ENCODE data around the gene GFOD2. TPM values are rescaled to one million over a fixed set of nuclear protein-coding genes. Genes with fewer than 3 reads are reported as not detected.

The GFOD2 gene
- total RNA-seq, 1 donor from 2014 or later: 18.2 TPM

- H3K27ac ChIP-seq: no peak overlapping the region
- intact Hi-C loops (cut with DNase I): loop anchor here (10.0 kb wide), 1 partner anchor 252 kb away; no protein-coding TSS in a partner anchor
- no peak overlapping the region for H3K4me3 ChIP-seq
- H3K4me1 ChIP-seq: peaks cover 34% of the 10 kb centered on the region
- no peaks in the 10 kb centered on the region for H3K9me3 ChIP-seq
- H3K36me3 ChIP-seq: no peaks in the 10 kb centered on the region
- peak; percentile 21 for ATAC-seq
- no peaks in the 10 kb centered on the region for H3K27me3 ChIP-seq
- TF ChIP-seq CTCF (IDR thresholded peaks at IDR 0.05): no peak
- DNase-seq: peak; percentile 84
Observed at GRCh38 chr16:67672306-67672705, 46.8 kb downstream of the GFOD2 start.

GRCh38 chr16:67669499-67670101 is 49.5 kb downstream of the GFOD2 start:
- Histone ChIP-seq H3K36me3 (no peaks in the 10 kb centered on the region), H3K4me3 (no peak overlapping the region), H3K27ac (no peak overlapping the region), H3K4me1 (peaks cover 39% of the 10 kb centered on the region), H3K9me3 (no peaks in the 10 kb centered on the region), H3K27me3 (no peaks in the 10 kb centered on the region)
- TF ChIP-seq CTCF (IDR thresholded peaks at IDR 0.05): no peak
- no peak for ATAC-seq
- no peak for DNase-seq
- intact Hi-C loops (cut with DNase I): loop anchor here (10.0 kb wide), 2 partner anchors 105 to 255 kb away; partner anchors contain the start of gene CTCF

GRCh38 chr16:67668495-67669157 is 50.5 kb downstream of the GFOD2 start:
- DNase-seq (no peak), ATAC-seq (no peak)
- no peaks in the 10 kb centered on the region for H3K27me3 ChIP-seq
- no peaks in the 10 kb centered on the region for H3K9me3 ChIP-seq
- peaks cover 30% of the 10 kb centered on the region for H3K4me1 ChIP-seq
- H3K27ac ChIP-seq: peak overlapping the region; percentile 89
- TF ChIP-seq CTCF (IDR thresholded peaks at IDR 0.05): no peak
- H3K36me3 ChIP-seq: no peaks in the 10 kb centered on the region
- no peak overlapping the region for H3K4me3 ChIP-seq
- intact Hi-C loops (cut with DNase I): loop anchor here (10.0 kb wide), 1 partner anchor 104 kb away; the partner anchor contains the start of gene CTCF

- intact Hi-C loops (cut with DNase I): loop anchor here (10.0 kb wide), 1 partner anchor 103 kb away; the partner anchor contains the start of gene CTCF
- Histone ChIP-seq H3K27ac (peak overlapping the region; percentile 89), H3K4me1 (peaks cover 23% of the 10 kb centered on the region), H3K36me3 (peaks cover 3% of the 10 kb centered on the region), H3K4me3 (peak overlapping the region; percentile 76), H3K27me3 (no peaks in the 10 kb centered on the region), H3K9me3 (no peaks in the 10 kb centered on the region)
- peak; percentile 80 for ATAC-seq
- peak; percentile 78 for TF ChIP-seq CTCF (IDR thresholded peaks at IDR 0.05)
- DNase-seq: peak; percentile 87
Observed at GRCh38 chr16:67667817-67668494, 51.2 kb downstream of the GFOD2 start.

GRCh38 chr16:67667453-67667816 is 51.7 kb downstream of the GFOD2 start:
- intact Hi-C loops (cut with DNase I): loop anchor here (10.0 kb wide), 1 partner anchor 103 kb away; the partner anchor contains the start of gene CTCF
- peaks cover 4% of the 10 kb centered on the region for H3K36me3 ChIP-seq
- ATAC-seq (no peak), DNase-seq (no peak)
- peak overlapping the region; percentile 76 for H3K4me3 ChIP-seq
- H3K9me3 ChIP-seq: no peaks in the 10 kb centered on the region
- no peaks in the 10 kb centered on the region for H3K27me3 ChIP-seq
- TF ChIP-seq CTCF (IDR thresholded peaks at IDR 0.05): no peak
- H3K4me1 ChIP-seq: peaks cover 20% of the 10 kb centered on the region
- peak overlapping the region; percentile 89 for H3K27ac ChIP-seq
